ENCODE results near the gene IRGQ.

GRCh38 chr19:43599635-43600295 is 3.8 kb upstream of the IRGQ start:
- TF ChIP-seq CTCF (IDR thresholded peaks at IDR 0.05), result no peak
- TF ChIP-seq POLR2AphosphoS5 (IDR thresholded peaks at IDR 0.05), result no peak

Data from stomach (tissue), 4 donors.